ENCODE results near the gene IL7R. TPM values are rescaled to one million over a fixed set of nuclear protein-coding genes. Genes with fewer than 3 reads are reported as not detected.

Gene IL7R
- total and polyA plus RNA-seq, 8 donors, result 3.9 to 144 (median 9.0) TPM

DNA sequence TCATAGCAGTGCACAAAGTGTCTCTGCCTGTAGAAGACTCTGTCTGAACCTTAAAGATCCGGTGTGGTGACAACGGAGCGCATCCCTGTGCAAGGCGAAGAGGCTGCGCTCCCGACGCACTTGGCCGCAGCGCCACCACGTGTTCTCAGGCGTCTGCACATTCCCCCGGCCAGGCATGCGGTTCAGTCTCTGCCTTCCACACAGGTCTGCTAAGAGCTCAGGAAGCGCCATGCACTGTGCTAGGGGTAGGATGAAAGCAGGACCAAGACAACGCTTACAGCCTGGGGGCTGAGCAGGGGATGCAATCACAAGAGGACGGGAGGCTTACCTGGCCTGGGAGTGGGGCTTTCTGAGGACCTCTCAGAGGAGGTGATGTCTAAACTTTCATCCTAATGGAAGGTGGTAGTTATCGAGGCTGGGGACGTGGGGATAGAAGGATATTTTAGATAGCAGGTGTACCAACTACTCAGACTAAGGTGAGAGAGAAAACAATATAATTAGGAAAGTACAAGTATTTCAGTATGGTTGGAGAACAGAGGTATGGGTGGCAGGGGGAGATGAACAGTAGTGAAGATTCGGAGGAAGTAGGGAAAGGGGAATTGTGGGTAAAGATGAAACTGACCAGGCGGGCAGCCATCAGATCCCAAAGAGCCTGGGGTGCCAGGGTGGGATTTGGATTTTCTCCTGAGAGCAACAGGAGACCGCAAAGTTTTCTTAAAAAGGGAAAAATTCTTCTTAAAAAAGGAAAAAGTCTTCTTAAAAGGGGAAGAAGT, 68.4 kb downstream of the IL7R start:
- no peaks in the 10 kb centered on the region for H3K9me3 ChIP-seq
- peaks cover 0 to 33% of the 10 kb centered on the region in 2 donors for H3K27me3 ChIP-seq
- no peak overlapping the region for H3K27ac ChIP-seq
- no peaks in the 10 kb centered on the region for H3K36me3 ChIP-seq
- TF ChIP-seq, protein P1, sequence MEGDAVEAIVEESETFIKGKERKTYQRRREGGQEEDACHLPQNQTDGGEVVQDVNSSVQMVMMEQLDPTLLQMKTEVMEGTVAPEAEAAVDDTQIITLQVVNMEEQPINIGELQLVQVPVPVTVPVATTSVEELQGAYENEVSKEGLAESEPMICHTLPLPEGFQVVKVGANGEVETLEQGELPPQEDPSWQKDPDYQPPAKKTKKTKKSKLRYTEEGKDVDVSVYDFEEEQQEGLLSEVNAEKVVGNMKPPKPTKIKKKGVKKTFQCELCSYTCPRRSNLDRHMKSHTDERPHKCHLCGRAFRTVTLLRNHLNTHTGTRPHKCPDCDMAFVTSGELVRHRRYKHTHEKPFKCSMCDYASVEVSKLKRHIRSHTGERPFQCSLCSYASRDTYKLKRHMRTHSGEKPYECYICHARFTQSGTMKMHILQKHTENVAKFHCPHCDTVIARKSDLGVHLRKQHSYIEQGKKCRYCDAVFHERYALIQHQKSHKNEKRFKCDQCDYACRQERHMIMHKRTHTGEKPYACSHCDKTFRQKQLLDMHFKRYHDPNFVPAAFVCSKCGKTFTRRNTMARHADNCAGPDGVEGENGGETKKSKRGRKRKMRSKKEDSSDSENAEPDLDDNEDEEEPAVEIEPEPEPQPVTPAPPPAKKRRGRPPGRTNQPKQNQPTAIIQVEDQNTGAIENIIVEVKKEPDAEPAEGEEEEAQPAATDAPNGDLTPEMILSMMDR (IDR thresholded peaks at IDR 0.05), result peak; percentile 30 to 46
- intact Hi-C loops (cut with DNase I), result loop anchor here in 1 of 2 donors (5.0 kb wide), 2 partner anchors 148 to 273 kb away; no protein-coding TSS in a partner anchor
- H3K4me3 ChIP-seq, result peak overlapping the region in 1 of 2 donors; percentile 12
- H3K4me1 ChIP-seq, result peaks cover 7 to 19% of the 10 kb centered on the region in 2 donors
- ATAC-seq, result peak; percentile 87
- peak; percentile 42 to 89 (median 66) for DNase-seq

DNA sequence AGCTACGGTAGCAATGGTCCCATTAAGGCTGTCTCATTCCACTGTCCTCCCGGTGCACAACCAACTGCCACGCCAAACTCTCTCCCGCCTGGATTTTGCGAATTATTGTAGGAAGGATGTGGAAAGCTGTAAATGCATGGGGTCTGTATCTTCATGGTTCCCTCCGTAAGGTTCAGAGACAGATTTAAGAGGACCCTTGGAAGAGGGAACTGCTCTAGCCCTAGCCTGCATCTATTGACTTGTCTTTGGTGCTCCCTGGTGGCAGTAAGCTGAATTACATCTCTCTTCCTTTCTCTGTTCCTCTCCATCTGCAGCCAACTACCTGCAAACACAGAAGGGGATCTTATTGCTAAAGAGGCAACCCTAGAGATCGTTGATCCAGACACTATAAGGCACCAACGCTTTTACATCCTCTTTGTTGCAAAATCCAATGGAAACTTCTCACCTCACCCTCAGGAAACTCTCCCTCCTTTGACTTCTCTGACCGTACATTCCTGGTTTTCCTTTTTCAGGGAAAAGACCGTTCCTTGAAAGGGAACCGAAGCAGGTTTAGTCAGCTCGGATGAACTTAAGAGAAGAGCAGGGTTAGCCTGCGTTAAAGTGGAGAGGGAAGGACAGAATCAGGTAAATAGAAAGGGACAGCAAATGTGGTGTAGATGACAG, 69.8 kb downstream of the IL7R start:
- DNase-seq, result peak in 2 of 4 donors; percentile 62 to 66
- no peak overlapping the region for H3K4me3 ChIP-seq
- no peaks in the 10 kb centered on the region for H3K36me3 ChIP-seq
- TF ChIP-seq, protein P1 (IDR thresholded peaks at IDR 0.05), result peak; percentile 81
- H3K4me1 ChIP-seq, result peaks cover 7 to 19% of the 10 kb centered on the region in 2 donors
- peaks cover 0 to 33% of the 10 kb centered on the region in 2 donors for H3K27me3 ChIP-seq
- intact Hi-C loops (cut with DNase I), result no loop called here
- peak; percentile 83 for ATAC-seq
- no peak overlapping the region for H3K27ac ChIP-seq
- H3K9me3 ChIP-seq, result no peaks in the 10 kb centered on the region

Other genes with a start within 250 kb of the IL7R start
- 1 to 10 TPM; 5.8 to 7.5 TPM for gene SPEF2, start 239.0 kb upstream of the IL7R start, total RNA-seq
- 10 to 100 TPM; 34.2 to 51.5 (median 47.0) TPM for gene SPEF2, start 239.0 kb upstream of the IL7R start, polyA plus RNA-seq (ENCODE audit: insufficient read length in 6 of 6)
- 1 to 10 TPM in 1 of 2 donors, not detected in 1; 6.9 TPM for gene CAPSL, start 81.7 kb downstream of the IL7R start, total RNA-seq
- gene CAPSL, start 81.7 kb downstream of the IL7R start, polyA plus RNA-seq (ENCODE audit: insufficient read length in 6 of 6), result 10 to 100 TPM in 1 of 6 donors, 1 to 10 TPM in 5; 2.0 to 12.0 (median 6.4) TPM
- not detected for gene UGT3A1, start 134.5 kb downstream of the IL7R start, total RNA-seq
- under 1 TPM; 0.10 to 0.77 (median 0.28) TPM for gene UGT3A1, start 134.5 kb downstream of the IL7R start, polyA plus RNA-seq (ENCODE audit: insufficient read length in 6 of 6)
- gene UGT3A2, start 210.0 kb downstream of the IL7R start, total RNA-seq, result under 1 TPM in 1 of 2 donors, not detected in 1; 0.31 TPM
- under 1 TPM; 0.09 to 0.28 (median 0.20) TPM for gene UGT3A2, start 210.0 kb downstream of the IL7R start, polyA plus RNA-seq (ENCODE audit: insufficient read length in 6 of 6)